Stimulated activated CD8-positive, alpha-beta memory T cell treated with anti-CD3 and anti-CD28 coated beads, Interleukin-12 subunit alpha, Interleukin-12 subunit beta, amount 100 ng/mL, for 24 hours (primary cell): ENCODE results near the gene DNAH1.

Experiments used
- DNase-seq: peaks from one replicate; pipeline ENCODE4 v3.0.0-alpha.2; 2020; ENCODE audit errors: extremely low read depth

DNAH1 gene

DNA sequence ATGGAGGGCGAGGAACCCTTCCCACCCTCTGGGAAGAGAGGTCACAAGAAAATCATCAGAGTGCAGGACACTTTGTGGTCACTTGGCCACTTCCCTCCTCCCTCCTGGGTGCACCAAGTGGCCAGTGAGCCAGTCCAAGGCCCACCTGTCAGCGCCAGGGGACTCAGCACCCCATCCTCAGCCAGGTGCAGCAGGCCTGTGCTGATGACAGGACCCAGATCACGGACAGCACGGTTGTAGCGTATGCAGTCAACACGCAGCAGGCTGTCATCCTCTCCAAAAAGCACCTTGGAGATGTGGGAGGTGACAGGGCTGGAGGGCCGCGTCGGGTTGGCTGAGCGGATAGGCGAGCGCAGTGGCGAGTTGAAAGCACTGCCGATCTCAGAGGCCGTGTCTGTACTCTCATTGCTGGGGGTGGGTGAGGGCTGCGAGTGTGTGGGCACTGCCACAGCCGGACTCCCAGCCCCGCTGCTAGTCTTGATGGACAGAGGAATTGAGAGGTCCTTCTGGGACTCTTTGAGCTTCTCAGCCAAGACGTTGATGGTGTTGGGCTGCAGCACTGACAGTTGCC, 87.2 kb downstream of the DNAH1 start:
- DNase-seq: no peak

DNA sequence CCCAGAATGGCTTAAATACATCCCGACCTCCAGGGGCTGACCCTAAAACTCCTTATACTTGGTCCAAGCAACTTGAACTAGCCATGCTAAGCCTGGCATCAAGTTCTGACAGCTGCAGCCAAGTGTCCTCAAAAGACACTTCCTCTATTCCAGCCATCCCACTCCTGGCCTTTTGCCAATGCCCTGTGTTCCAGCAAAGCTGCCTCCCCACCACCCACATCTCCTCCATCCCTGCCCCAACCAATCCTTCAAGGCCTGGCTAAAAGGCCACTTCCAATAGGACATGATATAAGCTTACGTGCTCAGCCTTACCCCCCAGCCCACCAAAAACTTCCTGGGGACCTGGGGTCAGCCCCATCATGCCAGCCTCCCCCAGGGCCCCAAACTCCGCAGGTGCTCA, 87.8 kb downstream of the DNAH1 start:
- no peak for DNase-seq

DNA sequence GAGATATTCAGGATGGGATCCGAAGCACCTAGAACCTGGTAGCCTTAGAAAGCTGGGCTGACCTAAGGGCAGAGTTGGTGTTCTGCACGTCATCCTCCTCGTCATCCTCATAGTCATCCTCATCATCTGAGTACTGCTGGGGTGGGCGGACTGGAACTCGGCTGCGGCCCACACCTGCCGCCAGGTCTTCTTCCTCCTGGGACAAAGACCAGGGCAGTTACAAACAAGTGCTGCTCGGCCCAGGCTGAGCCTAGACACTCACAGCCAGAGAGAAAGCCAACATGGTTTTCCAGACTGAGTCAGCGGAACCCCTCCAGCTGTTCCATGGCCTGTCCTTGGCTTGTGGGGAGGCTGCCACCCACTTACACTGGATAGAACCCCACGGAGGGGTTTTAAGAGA, 88.3 kb downstream of the DNAH1 start:
- DNase-seq: no peak

DNA sequence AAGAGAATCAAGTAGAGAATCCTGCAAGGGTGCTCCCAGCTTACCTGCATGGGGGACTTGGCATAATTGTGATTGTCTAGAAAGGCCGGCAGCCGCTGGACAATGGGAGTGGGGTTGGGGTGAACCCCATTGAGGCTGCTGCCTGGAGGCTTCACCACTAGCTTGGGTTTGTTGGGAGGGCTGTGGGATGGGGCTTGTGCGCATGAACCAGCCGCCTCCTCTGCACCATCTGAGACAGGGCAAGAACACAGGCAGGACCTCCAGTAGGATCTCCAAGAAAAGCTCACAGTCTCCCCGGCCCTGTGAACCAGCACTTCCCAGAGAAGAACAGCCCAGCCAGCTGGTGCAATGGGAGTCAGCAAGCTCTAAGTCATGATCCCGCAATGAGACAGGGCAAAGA, 88.9 kb downstream of the DNAH1 start:
- DNase-seq: no peak

DNA sequence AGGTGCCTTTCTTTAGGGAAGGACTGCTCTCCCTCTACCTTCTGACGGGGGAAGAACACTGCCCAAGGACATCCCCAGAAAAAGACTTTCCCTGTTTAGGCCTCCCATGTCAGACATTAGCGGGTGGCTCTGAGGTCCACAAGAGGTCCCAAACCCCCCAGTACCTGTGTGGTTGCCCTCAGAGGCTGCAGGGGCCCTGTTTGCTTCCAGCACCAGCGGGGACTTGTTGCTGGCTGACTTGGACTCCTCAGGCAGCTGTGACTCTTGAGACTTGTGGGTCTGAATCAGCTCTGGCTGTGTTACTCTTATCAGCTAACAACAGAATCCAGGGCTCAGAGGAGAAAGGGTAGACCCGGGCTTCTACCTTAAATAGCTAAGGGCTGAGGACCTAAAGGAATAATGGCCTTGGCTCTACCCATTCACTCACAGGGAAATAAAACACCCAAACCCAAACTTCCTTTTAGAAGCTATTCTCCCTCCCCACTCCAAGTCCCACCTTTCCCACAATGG, 89.5 kb downstream of the DNAH1 start:
- DNase-seq: no peak

DNA sequence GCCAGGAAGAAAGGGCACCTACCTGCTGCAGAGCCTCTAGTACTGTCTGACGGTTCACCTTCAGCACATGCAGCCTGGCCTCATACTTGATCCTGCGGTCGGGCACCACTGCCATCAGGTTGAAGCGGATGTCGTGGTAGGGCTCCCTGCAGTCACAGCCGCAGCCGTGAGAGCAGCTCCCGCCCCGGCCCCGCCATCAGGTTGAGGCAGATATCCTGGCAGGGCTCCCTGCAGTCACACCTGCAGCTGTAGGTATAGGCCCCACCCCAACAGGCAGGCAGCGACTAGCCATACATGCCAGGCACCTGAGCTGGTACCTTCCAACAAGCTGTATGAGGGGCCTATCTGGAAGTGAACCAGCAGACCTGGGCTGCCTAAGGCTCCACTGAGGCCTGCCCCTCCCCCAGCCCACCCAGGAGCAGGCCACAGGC, 90.1 kb downstream of the DNAH1 start:
- no peak for DNase-seq

DNA sequence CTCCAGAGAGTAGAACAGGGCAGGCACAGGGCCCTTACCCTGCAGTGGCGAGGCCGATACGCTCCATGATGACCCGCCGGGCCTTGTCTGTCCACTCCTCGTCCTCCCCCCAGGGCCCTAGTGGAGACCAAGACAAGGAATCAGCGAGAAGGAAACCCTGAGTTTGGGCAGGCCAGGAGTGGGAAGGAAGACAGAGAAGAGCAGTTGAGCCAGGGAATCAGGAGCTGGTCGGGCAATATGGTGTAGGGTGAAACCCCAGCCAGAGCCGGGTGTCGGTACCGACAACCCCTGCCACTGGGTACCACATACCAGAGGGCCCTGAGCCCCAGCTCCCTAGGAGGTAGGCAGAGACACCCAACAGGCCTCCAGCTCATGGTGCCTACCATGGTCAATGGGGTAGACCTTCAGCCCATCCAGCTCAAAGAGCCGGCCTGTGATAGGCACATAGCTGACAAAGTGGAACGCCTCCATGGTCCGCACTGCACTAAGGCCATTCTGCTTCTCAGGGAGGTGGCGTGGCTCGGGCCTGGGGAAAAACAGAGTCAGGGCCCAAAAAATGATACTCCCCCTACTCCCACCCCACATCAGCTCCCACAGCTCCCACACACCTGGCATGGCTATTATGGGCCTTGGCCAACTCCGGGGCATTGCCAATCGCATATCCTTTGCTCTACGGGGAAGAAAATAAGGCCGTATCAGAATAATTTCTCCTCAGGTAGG, 90.8 kb downstream of the DNAH1 start:
- DNase-seq: no peak

DNA sequence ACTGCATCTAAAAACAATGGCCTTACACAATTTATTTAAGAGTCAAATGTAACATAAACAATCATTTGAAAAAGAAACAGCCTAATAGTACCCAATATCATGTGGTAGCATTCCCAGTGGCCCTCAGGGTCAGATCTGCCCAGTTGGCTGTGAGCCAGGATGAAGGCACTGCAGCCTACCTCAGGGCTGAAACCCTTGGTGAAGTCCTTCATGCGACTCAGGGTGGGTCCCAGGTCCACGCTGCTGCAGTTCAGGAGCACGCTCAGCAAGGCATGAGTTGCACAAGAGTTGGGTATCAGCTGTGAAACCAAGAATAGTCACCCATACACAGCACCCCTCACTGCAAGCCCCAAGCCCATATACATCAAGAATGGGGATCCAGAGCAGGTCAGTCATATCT, 91.7 kb downstream of the DNAH1 start:
- no peak for DNase-seq

DNA sequence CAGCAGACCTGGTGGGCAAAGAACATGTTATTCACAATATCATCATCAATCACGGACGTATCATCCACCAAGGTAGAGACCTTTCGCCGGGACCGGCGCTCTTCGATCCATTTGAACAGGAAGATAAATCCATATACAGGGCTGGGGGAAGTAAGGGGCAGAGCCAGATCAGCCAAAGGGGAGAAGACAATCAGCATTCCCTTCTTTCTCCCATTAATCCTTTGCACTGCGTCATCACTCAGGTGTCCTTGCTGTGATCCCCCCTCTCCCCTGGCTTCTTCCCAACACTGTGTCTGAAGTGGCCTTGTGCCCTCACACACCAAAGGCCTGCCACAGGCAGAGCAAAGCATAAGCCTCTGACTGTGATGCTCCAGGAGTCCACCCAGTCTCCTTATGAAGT, 92.3 kb downstream of the DNAH1 start:
- DNase-seq: no peak

DNA sequence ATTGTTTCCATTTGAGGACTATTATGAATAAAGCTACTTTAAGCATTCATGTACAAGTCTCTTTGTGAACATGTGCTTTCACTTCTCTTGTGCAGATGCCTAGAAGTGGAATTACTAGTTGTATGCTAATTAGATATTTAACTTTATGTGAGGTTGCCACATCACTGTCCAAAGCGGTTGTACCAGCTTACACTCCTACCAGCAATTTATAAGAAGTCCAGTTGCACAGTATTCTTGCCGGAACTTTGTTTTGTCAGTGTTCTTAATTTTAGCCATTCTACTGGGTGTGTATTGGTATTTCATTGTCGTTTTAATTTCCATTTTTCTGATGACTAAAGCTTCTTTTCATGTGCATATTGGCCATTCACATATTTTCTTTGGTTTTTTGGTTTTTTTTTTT, 99.7 kb downstream of the DNAH1 start:
- no peak for DNase-seq

DNA sequence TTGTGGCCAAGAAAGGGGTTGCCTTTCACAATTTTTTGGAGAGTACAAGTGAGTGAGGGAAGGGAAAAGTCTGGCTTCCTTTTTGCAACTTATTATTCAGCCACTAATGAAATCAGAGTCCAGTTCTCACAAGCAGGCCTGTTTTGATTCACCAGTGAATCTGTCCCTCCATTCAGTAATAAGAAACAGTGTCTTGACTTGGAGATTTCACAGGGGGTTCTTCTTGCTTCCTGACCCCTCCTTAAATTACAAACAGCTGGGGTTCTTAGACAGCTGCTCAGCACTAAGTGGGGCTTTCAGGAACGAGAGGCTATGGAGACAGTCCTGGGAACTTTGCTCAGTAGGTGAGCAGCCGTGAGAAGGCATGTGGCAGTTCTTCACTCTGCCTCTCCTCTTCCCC, 104.3 kb downstream of the DNAH1 start:
- DNase-seq: no peak

DNA sequence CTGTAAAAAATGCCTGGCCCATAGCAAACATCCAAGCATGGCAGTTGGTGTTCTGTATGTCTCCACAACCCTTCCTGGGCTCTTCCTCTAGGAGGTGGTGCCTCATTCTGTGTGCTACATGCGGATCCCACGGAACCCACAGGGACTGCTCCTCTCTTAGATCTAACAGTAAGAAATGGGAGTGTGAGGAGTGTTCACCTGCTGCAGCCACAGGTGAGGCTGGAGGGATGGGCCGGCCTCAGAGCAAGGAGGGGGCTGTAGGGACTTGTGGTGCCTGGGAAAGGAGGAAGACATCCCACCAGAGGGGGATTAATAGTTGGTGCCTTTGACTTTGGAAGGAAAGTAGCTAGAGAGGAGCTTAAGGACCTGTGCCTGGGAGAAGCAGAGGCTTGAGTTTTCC, 106.5 kb downstream of the DNAH1 start:
- DNase-seq: no peak

DNA sequence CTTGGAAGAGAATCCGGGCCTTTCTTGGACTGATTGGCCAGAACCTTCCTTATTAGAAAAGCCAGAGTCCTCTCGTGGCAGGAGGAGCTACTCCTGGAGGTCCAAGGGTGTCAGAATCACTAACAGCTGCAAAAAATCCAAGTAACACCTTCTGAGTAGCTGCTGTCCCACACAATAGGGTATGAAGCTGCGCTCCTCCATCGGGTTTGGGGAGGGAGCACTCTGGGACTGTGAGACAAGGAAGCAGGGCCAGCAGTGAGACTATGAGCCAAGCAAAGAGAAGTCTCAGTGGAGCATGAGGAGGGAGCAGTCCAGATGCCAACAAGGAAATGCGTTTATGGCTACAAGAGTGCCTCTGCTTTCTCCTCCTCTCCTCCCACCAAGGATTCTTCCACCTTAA, 107.1 kb downstream of the DNAH1 start:
- no peak for DNase-seq

DNA sequence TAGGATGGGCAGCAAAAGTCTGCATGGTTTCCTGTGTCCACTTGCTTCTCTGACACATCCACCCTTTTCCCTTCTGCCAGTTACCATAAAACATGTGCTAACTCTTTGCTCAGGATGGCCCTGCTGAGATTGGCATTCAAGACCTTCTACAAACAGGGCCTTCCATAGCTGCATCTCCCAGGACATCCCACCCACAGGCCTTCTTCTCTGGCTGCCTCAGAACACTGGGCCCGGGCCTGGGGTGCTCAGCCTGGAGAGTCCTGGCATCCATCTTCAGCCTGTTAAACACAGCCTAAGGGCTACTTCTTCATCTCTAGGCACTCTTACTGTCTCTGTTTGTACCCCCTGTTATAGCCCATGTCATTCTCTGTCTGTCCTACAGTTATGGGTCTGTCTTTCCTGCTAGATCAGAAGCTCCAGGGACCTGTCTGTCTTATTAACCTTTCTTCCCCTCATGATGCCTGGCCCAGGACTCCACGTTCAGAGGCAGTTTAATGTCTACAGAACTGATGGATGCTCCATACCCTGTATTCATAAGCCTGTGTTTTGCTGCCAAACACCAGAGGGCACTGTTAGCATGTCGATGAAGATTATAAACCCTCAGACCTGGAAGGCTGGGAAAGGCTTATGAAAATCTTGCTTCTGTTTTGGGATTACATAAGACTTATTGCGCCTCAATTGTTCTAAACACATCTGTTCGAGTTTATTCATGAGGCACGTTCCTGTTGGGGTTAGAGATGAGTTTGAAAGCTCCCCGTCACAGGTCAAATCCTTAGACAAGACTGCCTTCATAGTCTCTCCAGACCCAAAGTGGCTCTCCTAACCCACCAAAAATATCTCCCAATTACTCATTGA, 112.3 kb downstream of the DNAH1 start:
- no peak for DNase-seq

DNA sequence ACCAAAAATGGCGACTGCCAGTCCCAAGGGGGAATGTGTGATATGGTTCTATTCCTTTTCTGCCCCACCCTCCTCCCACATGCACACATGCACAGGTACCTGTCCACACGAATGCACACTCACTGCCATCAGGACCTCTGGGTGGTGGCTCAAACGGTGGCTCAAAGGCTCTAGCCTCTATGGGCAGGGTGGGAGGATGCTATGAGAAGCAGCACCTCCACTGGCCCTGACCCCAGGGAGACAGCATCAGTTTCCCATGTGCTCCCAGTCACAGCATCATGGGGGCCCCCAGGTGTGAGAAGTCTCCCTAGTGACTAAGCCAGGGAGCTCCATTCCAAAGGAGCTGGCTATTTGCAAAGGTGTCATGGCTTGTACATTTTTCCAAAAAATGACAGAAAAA, 112.9 kb downstream of the DNAH1 start:
- DNase-seq: no peak

DNA sequence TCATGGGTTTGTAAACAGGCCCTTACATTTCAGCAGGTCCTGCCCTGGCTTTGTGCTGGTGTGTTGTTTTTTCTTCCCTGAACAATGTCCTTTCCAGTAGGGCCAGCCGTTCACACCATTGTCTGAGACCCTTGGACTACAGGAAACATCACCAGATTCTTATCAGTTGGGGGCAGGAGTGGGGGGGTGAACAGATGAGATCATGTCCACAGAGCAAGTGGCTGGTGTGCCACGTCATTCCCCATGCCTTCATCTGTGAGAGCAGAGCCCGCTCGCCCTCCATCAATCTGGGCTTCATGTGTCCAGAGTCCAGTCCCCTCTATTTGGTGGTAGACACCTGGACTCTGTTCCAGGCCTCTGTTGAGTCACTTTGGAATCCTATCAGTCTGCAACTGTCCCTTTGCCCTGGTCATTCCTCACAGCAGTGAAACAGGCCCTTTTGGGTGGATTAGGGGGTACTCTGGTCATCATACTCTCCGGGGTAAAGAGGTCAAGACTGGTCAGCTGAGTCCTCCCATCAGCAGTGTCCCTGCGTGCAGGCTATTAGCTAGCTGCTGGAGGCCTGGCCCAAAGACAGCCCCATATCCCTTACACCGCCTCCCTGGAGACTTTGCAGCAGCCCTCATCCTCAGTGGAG, 113.8 kb downstream of the DNAH1 start:
- no peak for DNase-seq

DNA sequence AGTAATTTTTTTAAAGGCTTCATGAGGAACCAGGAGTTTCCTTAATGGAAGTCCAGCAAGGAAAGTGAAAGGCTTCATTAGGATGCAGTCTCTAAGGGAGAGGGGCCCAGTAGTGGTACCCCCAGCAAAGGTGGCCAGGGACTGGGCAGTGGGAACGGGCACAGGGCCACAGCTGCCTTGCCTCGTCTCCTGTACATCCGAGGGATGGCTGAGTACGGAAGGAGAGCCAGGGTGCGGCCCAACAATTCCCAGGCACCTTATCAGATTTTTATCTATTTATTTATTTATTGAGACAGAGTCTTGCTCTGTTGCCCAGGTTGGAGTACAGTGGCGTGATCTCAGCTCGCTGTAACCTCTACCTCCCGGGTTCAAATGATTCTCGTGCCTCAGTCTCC, 114.3 kb downstream of the DNAH1 start:
- DNase-seq: no peak

DNA sequence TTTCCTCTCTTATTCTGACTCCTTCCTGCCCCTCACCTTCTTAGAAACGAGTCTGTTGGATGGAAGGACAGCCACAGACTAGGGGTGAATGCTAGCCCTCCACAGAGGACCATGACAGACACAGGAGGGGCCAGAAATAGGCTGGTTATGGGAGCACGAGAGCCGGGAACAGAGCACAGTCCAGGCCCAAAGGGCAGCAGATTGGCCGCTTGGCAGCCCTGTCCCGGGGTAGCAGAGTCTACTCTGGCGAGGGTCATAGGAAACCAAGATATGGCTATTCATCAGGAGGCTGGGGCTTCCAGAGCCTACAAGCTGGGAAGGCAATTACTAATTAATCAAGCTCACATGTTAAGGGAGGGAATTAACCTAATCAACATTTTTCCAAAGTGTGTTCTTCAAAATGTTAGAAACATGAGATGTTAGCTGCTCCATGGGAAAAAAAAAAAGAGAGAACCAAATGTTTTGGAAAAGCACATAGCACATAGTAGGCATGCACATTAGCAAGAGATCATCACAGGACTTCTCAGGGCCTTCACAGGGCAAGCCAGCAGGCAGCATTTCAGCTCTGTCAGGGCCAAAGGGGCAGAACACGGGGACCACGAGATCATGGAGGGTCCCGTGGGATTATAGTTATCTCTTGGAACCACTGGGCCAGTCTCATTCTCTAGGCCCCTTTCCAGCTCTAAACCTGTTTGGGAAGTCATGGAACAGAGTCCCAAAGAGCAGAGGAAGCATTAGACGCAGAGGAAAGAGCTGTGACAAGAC, 115.5 kb downstream of the DNAH1 start:
- DNase-seq: no peak

DNA sequence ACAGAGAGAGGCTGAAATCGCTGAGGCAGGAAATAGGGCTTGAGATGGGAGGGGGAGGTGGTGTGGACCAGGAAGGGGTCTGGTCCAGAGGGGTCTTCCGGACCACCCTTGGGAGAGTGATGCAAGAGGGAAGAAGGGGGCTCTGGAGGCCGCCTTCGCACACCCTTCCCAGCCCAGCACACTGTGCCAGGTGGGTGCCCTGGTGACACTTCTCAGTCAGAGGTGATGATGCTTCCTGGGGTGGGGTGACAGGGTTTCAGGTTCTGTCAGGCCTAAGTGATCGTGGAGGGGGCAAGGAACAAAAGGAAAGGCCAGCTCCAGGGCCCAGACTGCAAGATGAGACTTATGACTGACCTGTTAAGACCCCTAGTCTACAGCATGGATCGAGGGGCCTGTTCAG, 116.1 kb downstream of the DNAH1 start:
- DNase-seq: no peak

DNA sequence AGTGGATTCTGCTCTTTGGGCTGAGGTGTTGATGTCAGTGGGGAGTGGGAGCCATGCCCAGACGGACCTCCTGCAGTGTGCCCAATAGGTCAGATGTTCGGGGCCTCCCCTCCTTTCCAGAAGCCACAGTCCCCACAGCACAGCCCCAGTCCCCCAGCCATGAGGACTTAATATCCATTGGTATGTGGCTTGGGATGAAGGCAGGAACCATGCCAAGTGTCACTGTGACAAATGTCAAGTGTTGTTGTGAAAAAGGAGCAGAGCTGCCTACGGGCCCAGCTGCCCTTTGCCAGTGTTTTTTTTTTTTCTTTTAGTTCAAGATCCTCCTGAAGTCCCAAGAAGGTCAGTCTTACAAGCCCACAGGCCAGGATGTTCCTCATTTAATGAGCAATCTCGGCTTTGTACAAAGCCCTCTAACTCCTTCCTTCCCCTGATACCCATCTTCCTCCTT, 116.6 kb downstream of the DNAH1 start:
- no peak for DNase-seq

DNA sequence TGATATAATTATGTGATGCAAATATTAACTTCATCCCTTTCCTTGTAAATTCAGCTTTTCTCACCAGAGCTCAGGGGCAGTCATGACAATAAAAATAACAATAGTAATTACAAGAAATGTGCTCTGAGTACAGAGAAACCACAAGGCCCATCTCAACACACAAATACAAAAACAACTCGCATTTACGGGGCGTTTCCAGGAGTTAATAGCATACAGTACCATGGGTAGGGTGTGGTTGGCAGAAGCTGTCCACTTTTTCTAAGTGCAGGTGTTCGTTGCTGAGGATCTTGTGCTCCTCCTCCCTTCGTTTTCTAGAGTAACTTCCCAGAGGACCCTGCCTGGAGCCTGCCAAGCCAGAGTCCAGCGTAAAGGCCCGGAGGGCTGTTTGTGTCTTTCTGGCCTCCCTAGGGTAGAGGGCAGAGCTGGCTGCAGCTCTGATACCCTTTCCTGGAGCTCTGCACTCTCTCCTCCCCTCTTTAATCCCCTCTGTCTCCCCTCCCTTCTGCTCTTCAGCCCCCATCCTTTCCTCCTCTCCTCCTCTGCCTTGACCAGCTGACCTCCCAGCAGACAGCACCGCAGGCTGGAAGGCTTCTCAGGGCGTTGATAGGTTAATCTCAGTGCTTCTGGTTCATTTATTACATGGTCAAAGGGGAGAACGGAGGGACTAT, 117.3 kb downstream of the DNAH1 start:
- DNase-seq: no peak
